RKO (cell line): ENCODE results near the gene THOP1.

Source experiments
- DNase-seq: peaks from one replicate; pipeline ENCODE4 v3.0.0-alpha.2; 2016; ENCODE audit warnings: low spot score

THOP1 gene

GRCh38 chr19:2785244-2785997 is at the start of gene THOP1:
Gene THOP1, plus strand, starts transcription at chr19:2785503. Its CDS starts 160 bp downstream, at chr19:2785663.
- DNase-seq = peak; percentile 99

GRCh38 chr19:2736550-2737190 is 48.6 kb upstream of the THOP1 start:
- DNase-seq = no peak

- DNase-seq = peak; percentile 97
These were observed 45.5 kb upstream of the THOP1 start, which contains the start of gene SLC39A3 for GRCh38 chr19:2739602-2740313. Gene SLC39A3, minus strand, starts transcription at chr19:2740017. Its CDS starts 2,760 bp downstream, at chr19:2737257.

DNA sequence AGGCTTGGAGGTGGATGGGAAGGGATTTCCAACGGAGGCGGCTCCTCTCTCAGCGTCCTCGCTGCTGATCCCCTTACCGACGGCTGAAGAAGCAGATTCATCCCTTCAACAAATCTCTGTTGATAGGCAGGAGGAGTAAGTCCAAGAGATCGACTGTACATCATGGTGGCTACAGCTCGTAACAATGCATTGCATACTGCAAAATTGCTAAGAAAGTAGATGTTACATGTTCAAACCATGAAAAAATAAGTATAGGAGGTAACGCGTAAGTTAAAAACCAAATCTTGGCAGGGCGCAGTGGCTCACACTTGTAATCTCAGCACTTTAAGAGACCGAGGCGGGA is 45.0 kb upstream of the THOP1 start:
- no peak for DNase-seq

GRCh38 chr19:2743099-2743498 is 42.2 kb upstream of the THOP1 start:
- DNase-seq = no peak

DNA sequence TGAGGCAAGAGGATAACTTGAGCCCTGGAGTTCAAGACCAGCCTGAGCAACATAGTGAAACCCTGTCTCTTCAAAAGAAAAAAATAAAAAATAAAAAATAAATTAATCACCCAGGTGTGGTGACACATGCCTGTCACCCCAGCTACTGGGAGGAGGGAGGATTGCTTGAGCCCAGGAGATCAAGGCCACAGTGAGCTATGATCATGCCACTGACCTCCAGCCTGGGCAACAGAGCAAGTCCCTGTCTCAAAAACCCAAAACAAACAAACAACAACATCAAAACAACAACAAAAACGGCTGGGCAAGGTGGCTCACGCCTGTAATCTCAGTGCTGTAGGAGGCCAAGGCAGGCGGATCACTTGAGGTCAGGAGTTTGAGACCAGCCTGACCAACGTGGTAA is 41.2 kb upstream of the THOP1 start:
- DNase-seq = no peak

GRCh38 chr19:2747349-2747748 is 38.0 kb upstream of the THOP1 start:
- no peak for DNase-seq

DNA sequence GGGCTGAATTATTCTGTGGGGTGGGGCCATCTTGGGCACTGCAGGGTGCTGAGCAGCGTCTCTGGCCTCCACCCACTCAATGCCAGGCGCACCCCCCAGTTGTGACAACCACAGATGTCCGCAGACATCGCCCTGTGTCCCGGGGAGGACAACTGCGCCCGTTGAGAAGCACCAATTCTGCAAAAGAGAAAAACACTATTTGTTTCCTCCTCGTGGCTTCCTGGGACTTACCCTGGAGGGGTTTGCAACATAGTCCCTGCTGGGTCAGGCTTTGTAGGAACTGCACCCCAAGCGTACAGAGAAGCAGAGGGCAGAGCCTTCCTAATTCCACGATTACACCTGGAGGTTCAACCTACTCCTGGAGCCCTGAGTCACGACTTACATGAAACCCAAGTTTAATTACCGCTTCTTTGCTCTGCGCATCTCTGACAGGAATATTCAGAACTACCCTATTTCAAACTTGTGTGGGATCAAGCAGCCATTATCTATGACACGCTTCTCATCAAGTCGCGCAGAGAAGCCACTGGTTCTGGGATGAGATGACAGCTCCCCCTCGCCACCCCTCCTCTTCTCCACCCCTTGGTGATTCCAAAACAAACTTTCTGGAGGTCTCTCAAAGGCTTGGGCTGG is 34.4 kb upstream of the THOP1 start:
- no peak for DNase-seq

GRCh38 chr19:2751438-2751830 is 33.9 kb upstream of the THOP1 start:
- DNase-seq = no peak

GRCh38 chr19:2754659-2755447 is 30.4 kb upstream of the THOP1 start:
- DNase-seq = no peak

- no peak for DNase-seq
These were observed 29.9 kb upstream of the THOP1 start for GRCh38 chr19:2755448-2755705.

DNA sequence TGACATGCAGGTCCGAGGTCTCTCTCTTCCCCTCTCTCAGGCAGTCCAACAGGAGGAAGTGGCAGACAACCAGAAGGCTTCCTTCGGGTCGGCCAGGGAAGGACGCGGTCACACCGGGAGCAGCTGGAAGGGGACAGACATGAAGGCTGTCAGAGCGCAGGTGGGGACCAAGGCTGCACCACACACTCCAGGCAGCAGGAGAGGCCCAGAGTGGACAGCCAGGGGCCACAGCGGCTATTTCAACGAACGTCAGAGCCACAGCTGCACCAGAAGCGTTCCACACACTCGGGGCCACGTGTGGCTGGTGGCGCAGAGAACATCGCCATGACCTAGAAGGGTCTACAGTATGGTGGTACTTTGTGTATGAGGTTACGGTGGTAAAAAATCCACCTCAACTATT is 29.5 kb upstream of the THOP1 start:
- no peak for DNase-seq

GRCh38 chr19:2756477-2756876 is 28.8 kb upstream of the THOP1 start:
- DNase-seq = no peak

DNA sequence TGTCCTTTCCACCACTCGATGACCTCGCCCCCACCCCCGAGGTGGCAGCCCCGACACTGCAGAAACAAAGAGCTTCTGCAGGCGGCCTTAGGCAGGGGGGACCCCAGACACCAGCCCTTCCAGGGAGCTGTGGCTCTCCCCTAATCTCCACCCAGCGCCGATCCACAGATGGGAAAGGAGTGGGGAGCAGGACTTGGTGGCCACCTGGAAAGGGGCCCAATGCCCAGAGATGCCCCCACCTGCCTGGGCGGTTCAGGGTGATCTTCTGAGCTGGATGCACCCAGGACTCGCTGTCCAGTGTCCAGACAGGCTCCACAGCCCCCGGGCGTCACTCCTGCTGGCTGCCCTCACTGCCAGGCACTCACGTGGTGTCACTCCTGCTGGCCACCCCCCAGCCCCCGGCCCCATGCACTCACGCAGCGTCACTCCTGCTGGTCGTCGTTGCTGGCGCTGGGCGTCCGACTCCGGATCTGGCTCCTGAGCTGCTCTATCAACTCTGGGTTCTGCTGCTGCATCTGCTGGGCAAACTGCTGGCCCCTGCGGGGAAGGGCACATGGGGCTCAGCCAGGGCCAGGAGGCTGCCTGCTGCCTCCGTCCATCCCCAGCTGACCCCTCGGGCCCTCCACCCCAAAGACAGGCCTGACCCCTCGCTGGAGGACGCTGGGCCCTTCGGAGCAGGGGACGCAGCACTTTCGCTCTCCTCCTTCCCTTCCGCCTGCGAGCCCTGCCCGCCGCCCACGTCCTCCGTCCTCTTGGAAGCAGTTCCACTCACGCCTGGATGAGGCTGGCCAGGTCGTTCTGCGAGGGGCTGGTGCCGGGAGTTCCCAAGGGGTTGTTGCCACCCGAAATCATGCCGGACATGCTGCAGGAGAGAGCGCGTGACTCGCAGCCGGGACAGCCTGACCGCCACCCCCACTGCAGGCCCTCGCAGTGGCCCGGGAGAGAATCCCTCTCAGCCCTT is 28.1 kb upstream of the THOP1 start:
- DNase-seq = no peak

- no peak for DNase-seq
These were observed 26.5 kb upstream of the THOP1 start for GRCh38 chr19:2758601-2759313.

GRCh38 chr19:2759362-2759761 is 25.9 kb upstream of the THOP1 start:
- no peak for DNase-seq

DNA sequence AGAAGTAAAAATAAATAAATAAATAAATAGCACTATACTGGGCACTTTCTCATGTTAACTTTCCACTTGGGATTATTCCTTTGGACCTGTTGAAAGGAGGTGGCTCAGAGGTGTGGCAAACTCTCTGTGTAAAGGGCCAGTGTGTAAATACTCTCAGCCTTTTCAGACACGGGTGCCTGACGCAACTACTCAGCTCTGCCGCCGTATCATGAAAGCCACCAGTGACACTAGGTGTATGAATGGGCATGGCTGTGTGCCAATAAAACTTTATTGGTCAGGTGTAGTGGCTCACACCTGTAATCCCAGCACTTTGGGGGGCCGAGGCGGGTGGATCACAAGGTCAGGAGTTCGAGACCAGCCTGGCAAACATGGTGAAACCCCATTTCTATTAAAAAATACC is 25.3 kb upstream of the THOP1 start:
- DNase-seq = no peak

- no peak for DNase-seq
These were observed 24.0 kb upstream of the THOP1 start for GRCh38 chr19:2761309-2761677.

GRCh38 chr19:2761876-2762782 is 23.2 kb upstream of the THOP1 start:
- no peak for DNase-seq
